ENCODE data around the gene AJAP1. TPM values are rescaled to one million over a fixed set of nuclear protein-coding genes. Genes with fewer than 3 reads are reported as not detected.

AJAP1 gene
- total RNA-seq, 4 donors from 2014 or later = under 0.01 to 0.21 (median 0.10) TPM

GRCh38 chr1:4733446-4734177 lies 79.2 kb downstream of the AJAP1 start:
- Histone ChIP-seq H3K27me3 (peaks cover 0 to 7% of the 10 kb centered on the region in 2 donors), H3K4me1 (no peaks in the 10 kb centered on the region), H3K27ac (no peak overlapping the region), H3K4me3 (no peak overlapping the region), H3K36me3 (no peaks in the 10 kb centered on the region), H3K9me3 (peaks cover 0 to 8% (median 0%) of the 10 kb centered on the region in 4 donors)
- TF ChIP-seq POLR2A (IDR thresholded peaks at IDR 0.05) (no peak), EP300 (IDR thresholded peaks at IDR 0.05) (no peak)
- TF ChIP-seq, protein P1, sequence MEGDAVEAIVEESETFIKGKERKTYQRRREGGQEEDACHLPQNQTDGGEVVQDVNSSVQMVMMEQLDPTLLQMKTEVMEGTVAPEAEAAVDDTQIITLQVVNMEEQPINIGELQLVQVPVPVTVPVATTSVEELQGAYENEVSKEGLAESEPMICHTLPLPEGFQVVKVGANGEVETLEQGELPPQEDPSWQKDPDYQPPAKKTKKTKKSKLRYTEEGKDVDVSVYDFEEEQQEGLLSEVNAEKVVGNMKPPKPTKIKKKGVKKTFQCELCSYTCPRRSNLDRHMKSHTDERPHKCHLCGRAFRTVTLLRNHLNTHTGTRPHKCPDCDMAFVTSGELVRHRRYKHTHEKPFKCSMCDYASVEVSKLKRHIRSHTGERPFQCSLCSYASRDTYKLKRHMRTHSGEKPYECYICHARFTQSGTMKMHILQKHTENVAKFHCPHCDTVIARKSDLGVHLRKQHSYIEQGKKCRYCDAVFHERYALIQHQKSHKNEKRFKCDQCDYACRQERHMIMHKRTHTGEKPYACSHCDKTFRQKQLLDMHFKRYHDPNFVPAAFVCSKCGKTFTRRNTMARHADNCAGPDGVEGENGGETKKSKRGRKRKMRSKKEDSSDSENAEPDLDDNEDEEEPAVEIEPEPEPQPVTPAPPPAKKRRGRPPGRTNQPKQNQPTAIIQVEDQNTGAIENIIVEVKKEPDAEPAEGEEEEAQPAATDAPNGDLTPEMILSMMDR (IDR thresholded peaks at IDR 0.05) = no peak
- no peak for DNase-seq (ENCODE audit: low spot score in 2 of 2)
- whole genome bisulfite sequencing, 2 donors = 49 to 56% methylated on average over 27 of the region's 27 CpGs

DNA sequence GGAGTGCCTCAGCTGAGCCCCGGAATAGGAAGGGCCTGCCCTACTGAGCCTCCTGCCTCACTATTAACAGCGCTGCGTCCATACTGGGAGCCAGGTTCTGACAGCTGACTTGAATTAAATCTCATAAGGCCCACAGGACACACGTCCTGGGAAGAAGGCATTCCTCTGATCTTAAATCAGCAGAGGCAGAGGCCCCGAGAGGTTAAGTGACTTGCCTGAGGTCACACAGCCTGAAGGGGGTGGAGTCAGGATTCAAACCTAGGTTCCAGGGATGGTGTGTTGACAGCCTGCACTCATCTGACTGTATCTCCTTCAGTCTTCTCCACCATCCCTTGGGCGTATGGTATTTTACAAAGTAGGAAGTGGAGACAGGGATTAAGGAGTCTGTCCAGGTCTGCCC lies 79.8 kb downstream of the AJAP1 start:
- Histone ChIP-seq H3K4me3 (no peak overlapping the region), H3K9me3 (peaks cover 0 to 13% (median 0%) of the 10 kb centered on the region in 4 donors), H3K36me3 (no peaks in the 10 kb centered on the region), H3K27me3 (peaks cover 0 to 7% of the 10 kb centered on the region in 2 donors), H3K4me1 (no peaks in the 10 kb centered on the region), H3K27ac (no peak overlapping the region)
- 75 to 77% methylated on average over 6 of the region's 6 CpGs for WGBS, 2 donors
- no peak for DNase-seq (ENCODE audit: low spot score in 2 of 2)
- TF ChIP-seq POLR2A (IDR thresholded peaks at IDR 0.05) (no peak), EP300 (IDR thresholded peaks at IDR 0.05) (no peak)
- TF ChIP-seq, protein P1 (IDR thresholded peaks at IDR 0.05) = no peak

DNA sequence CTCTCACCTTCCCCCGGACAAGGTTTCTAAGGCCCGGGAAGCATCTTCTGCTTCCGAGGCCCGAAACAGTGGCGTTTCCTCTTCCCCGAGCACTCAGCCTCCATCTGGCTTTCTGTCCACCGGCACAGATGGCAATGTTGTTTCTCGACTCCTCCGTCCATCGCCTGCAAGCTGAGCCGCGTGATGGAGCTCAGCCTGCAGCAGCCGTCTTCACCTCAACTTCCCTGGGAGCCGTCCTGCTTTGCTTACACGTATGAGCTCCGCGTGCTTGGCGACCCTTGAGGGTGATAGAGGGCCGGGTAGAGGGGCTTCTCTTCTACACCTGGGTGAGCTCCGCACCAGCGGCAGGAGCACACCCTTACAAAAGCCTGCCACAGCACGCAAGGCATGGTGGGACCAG lies 80.4 kb downstream of the AJAP1 start:
- Histone ChIP-seq H3K36me3 (no peaks in the 10 kb centered on the region), H3K4me1 (no peaks in the 10 kb centered on the region), H3K9me3 (peaks cover 0 to 13% (median 0%) of the 10 kb centered on the region in 4 donors), H3K27ac (no peak overlapping the region), H3K4me3 (no peak overlapping the region), H3K27me3 (peaks cover 0 to 7% of the 10 kb centered on the region in 2 donors)
- TF ChIP-seq, protein P1 (IDR thresholded peaks at IDR 0.05) = no peak
- TF ChIP-seq EP300 (IDR thresholded peaks at IDR 0.05) (no peak), POLR2A (IDR thresholded peaks at IDR 0.05) (no peak)
- 86 to 90% methylated on average over 22 of the region's 22 CpGs for WGBS, 2 donors
- no peak for DNase-seq (ENCODE audit: low spot score in 2 of 2)

DNA sequence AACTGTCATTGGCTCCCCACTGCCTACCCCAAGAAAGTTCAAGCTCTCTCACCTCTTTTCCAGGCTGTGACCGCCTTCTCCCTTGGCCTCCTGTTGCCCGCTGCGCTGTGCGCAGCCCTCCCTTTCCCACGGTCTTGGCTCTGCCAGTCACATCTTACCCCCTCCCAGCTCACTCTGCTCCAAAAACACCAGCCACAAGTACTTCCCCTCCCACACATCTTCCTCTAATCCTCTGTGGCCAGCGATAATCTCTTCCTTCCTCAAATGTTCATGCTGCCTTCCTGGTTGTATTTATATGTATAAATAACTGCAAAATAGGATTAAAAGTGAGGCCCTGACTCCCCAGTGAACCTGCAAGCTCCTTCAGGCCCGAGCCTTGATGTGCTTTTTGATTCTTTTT lies 81.8 kb downstream of the AJAP1 start:
- peaks cover 0 to 7% of the 10 kb centered on the region in 2 donors for H3K27me3 ChIP-seq
- DNase-seq (ENCODE audit: low spot score in 2 of 2) = no peak
- TF ChIP-seq, protein P1 (IDR thresholded peaks at IDR 0.05) = no peak
- peak in 1 of 2 donors; percentile 6 for TF ChIP-seq EP300 (IDR thresholded peaks at IDR 0.05)

GRCh38 chr1:4741876-4742423 lies 87.5 kb downstream of the AJAP1 start:
- Histone ChIP-seq H3K27me3 (no peaks in the 10 kb centered on the region), H3K36me3 (no peaks in the 10 kb centered on the region), H3K4me3 (no peak overlapping the region), H3K4me1 (no peaks in the 10 kb centered on the region), H3K27ac (no peak overlapping the region), H3K9me3 (peaks cover 0 to 13% (median 0%) of the 10 kb centered on the region in 4 donors)
- TF ChIP-seq, protein P1 (IDR thresholded peaks at IDR 0.05) = no peak
- no peak for TF ChIP-seq POLR2A (IDR thresholded peaks at IDR 0.05)
- TF ChIP-seq EP300 (IDR thresholded peaks at IDR 0.05) = no peak
- WGBS, 2 donors = 72 to 75% methylated on average over 8 of the region's 8 CpGs
- DNase-seq (ENCODE audit: low spot score in 2 of 2) = no peak

More for the DNA sequence above, 81.8 kb downstream of the AJAP1 start:
- Histone ChIP-seq H3K4me3 (no peak overlapping the region), H3K9me3 (peaks cover 0 to 13% (median 0%) of the 10 kb centered on the region in 4 donors), H3K27ac (no peak overlapping the region), H3K4me1 (no peaks in the 10 kb centered on the region), H3K36me3 (no peaks in the 10 kb centered on the region)
- 52 to 63% methylated on average over 7 of the region's 7 CpGs for WGBS, 2 donors
